GM19328 (cell line): ENCODE results near the gene TNFAIP1.
"Not testable (repeated sequence)": the region's sequence is repeated elsewhere in the genome, so short reads cannot be mapped to it uniquely, and the experiment has no call there.

Experiments
- ATAC-seq: cut with Tn5 transposase; IDR thresholded peaks from one replicate; pipeline ENCODE4 v1.9.1; 2021; ENCODE audit warnings: mild to moderate bottlenecking, moderate library complexity; ENCODE audit not compliant: unreplicated experiment

Gene TNFAIP1

GRCh38 chr17:28324781-28325180 is 10.8 kb upstream of the TNFAIP1 start:
- no peak for ATAC-seq

- no peak for ATAC-seq
Measured at GRCh38 chr17:28325211-28325610, 10.3 kb upstream of the TNFAIP1 start.

- ATAC-seq = no peak
Measured at GRCh38 chr17:28326114-28326513, 9.4 kb upstream of the TNFAIP1 start.

GRCh38 chr17:28327031-28327607 is 8.4 kb upstream of the TNFAIP1 start:
- ATAC-seq = no peak

GRCh38 chr17:28327709-28328108 is 7.9 kb upstream of the TNFAIP1 start:
- no peak for ATAC-seq

GRCh38 chr17:28328325-28328724 is 7.2 kb upstream of the TNFAIP1 start:
- ATAC-seq = no peak

GRCh38 chr17:28330671-28331070 is 4.9 kb upstream of the TNFAIP1 start:
- ATAC-seq = no peak

GRCh38 chr17:28331891-28332420 is 3.6 kb upstream of the TNFAIP1 start:
- no peak for ATAC-seq

- ATAC-seq = no peak
Measured at GRCh38 chr17:28333083-28333746, 2.3 kb upstream of the TNFAIP1 start.

GRCh38 chr17:28334171-28334570 is 1.4 kb upstream of the TNFAIP1 start:
- no peak for ATAC-seq

- no peak for ATAC-seq
Measured at GRCh38 chr17:28334666-28335200, 828 bp upstream of the TNFAIP1 start.

GRCh38 chr17:28335959-28336871 is 654 bp downstream of the TNFAIP1 start:
- no peak for ATAC-seq

- no peak for ATAC-seq
Measured at GRCh38 chr17:28338056-28338768, 2.7 kb downstream of the TNFAIP1 start.

GRCh38 chr17:28338769-28339212 is 3.2 kb downstream of the TNFAIP1 start:
- ATAC-seq = not testable (repeated sequence)

- ATAC-seq = no peak
Measured at GRCh38 chr17:28339431-28339830, 3.9 kb downstream of the TNFAIP1 start.

- no peak for ATAC-seq
Measured at GRCh38 chr17:28340374-28340773, 4.8 kb downstream of the TNFAIP1 start.

GRCh38 chr17:28341516-28341915 is 6.0 kb downstream of the TNFAIP1 start:
- no peak for ATAC-seq

- ATAC-seq = no peak
Measured at GRCh38 chr17:28342313-28342712, 6.8 kb downstream of the TNFAIP1 start.

GRCh38 chr17:28343491-28343932 is 8.0 kb downstream of the TNFAIP1 start:
- no peak for ATAC-seq

GRCh38 chr17:28344011-28344410 is 8.4 kb downstream of the TNFAIP1 start:
- ATAC-seq = no peak
